GM12875 (cell line): ENCODE data around the gene KDELR3.

Experiments
- H3K4me3 ChIP-seq: one replicate; pipeline ENCODE4 v1.5.1; 2011; ENCODE audit warnings: low read depth, low read length, control low read depth
- TF ChIP-seq, protein P1 (sequence below): IDR thresholded peaks from 2 replicates; pipeline ENCODE4 v1.5.1; 2011; ENCODE audit warnings: low read depth, mild to moderate bottlenecking, control low read depth, inconsistent platforms, low read length, moderate library complexity, borderline replicate concordance; ENCODE audit not compliant: insufficient read depth

KDELR3 gene

DNA sequence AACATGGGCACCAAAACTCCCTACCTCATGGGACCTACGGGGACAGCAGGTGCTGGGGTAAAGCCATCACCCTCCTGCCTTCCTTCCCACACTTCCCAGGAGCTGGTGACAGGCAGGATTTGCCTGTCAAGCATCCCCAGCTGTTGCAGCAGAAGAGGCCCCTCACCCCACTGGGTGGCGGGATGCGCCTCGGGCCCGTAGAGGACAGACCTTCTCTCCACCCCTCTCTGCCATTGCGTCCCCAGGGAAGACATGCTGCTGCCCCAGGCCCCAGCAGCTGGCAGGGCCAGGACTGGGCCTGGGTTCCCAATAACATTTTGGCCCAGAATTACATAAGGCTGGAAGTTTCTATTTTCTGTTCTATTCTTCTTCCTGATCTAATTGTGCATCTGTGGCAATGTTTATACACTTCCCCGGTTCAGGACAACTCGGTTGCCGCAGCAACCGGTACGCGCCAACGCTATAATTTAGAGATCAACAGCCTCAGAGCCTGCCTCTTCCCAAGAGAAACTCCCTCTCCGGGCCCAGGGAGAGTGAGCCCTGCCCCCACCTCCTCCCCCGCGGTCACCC is 38.3 kb upstream of the KDELR3 start:
- no peak overlapping the region for H3K4me3 ChIP-seq
- TF ChIP-seq, protein P1, sequence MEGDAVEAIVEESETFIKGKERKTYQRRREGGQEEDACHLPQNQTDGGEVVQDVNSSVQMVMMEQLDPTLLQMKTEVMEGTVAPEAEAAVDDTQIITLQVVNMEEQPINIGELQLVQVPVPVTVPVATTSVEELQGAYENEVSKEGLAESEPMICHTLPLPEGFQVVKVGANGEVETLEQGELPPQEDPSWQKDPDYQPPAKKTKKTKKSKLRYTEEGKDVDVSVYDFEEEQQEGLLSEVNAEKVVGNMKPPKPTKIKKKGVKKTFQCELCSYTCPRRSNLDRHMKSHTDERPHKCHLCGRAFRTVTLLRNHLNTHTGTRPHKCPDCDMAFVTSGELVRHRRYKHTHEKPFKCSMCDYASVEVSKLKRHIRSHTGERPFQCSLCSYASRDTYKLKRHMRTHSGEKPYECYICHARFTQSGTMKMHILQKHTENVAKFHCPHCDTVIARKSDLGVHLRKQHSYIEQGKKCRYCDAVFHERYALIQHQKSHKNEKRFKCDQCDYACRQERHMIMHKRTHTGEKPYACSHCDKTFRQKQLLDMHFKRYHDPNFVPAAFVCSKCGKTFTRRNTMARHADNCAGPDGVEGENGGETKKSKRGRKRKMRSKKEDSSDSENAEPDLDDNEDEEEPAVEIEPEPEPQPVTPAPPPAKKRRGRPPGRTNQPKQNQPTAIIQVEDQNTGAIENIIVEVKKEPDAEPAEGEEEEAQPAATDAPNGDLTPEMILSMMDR = no peak

DNA sequence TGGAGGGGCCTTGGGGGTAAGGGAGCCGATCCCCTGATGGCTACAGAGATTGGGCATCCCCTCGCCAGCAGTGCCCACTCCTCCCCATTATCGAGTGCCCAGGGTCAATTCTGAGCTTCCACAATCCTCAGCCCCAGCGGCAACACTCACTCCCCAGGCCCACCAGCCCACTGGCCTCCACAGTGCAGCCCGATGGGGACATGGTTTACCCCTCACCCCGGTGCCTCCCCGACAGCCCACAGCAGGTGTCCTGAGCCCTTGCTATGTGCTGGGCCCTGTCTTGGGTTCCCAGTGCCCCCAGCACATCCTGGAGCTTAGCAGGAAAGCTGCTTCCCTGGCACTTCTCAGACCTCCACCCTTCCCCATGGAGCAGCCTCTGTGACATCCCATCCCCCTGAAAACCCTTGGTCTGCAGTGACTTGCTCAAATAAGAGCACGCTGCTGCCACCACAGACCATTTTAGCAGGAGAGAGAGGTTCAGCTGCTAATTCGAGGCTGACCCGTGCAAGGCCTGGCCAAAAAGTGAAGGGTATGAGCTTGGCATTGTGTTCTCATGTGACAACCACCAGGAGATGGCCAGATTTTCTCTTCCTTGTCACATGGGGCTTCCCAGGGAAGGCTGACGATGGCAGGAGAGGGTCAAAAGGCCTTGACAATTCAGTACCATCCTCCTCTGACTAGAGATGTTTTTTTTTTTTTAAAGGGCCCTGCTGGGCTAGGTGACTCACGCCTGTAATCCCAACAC is 36.5 kb upstream of the KDELR3 start:
- H3K4me3 ChIP-seq = no peak overlapping the region
- TF ChIP-seq, protein P1 = no peak

DNA sequence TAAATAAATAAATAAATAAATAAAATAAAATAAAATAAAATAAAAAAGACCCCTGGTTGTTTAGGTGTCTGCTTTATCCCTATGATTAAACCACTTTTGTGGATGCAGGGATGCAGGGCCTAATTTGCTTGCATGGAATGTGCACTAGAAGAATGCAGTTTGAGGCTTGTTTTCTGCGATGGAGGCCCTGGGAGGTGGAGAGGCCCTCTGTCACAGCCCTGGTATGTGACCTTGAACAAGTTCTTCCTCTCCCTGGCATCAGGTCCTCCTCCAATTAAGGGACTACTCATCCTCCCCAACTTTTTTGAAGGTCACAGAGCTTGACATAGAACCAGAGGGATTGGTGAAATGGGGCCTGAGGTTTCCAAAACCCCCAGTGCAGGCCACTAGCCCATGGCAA is 35.6 kb upstream of the KDELR3 start:
- TF ChIP-seq, protein P1 = no peak
- H3K4me3 ChIP-seq = no peak overlapping the region

DNA sequence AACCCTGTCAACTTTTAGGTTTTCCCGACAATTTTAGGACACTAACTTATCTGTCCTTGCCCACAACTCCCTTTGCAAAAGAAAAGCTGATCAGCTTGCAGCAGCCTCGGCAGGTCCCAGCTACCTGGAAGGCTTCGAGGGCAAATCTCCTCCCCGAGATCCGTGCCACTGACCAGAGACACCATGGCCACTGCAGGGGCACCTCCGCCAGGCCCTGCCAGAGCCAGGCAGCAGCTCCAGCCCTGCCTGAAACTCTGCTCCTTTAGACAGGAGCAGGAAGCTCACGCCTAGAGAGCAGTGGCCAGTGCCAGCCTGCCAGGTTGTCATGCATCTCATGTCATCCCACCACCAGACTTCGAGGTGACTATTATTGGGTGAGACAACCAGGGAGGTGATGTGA is 34.0 kb upstream of the KDELR3 start:
- no peak overlapping the region for H3K4me3 ChIP-seq
- TF ChIP-seq, protein P1 = no peak

DNA sequence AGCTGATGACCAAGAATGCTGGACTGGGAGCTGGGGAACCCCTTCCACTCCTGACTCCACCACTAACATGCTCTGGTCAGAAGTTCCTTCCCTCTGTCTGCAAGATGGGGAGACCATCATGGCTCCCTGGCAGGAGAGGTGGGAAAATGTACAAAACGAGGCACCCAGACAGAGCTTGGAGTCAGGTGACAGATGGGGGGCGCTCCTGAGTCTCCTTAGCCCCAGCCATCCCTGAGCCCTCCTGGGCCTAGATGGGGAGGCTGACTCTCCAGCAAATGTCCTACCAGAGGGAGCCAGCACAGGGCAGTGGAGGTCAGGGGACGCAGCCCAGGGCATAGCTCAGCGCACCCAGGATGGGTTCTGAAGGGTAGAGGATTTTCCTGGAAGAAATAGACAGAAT is 32.9 kb upstream of the KDELR3 start:
- no peak overlapping the region for H3K4me3 ChIP-seq
- TF ChIP-seq, protein P1 = no peak

DNA sequence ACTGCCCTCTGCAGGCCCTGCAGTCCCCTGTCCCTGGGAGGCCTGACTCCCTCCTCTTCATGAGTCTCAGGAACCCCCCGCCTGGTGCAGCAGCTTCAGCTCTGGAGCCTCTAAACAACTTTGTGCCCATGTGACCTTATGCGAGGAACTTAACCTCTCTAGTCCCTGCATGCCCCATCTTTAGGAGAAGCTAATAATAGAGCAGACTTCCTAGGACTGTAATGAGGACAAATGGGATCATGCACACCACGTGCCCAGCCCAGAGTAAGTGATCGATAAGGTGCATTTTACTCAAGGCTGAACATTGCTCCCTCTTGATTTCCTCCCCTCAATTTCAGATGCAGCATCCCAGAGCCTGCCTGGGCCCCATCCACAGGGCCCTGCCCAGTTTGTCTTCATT is 31.9 kb upstream of the KDELR3 start:
- TF ChIP-seq, protein P1 = no peak

More for the DNA sequence above, 31.9 kb upstream of the KDELR3 start:
- no peak overlapping the region for H3K4me3 ChIP-seq
